Fibroblast of skin of right quadriceps (primary cell): ENCODE measurements around the gene LPAR2.
"Not testable (repeated sequence)": the region's sequence is repeated elsewhere in the genome, so short reads cannot be mapped to it uniquely, and the experiment has no call there.

Experiments used
- DNase-seq: peaks from one replicate; pipeline ENCODE4 v3.0.0-alpha.2; 2013

Gene LPAR2

GRCh38 chr19:19627621-19628500, at the start of gene LPAR2:
Gene LPAR2 (minus strand): TSS chr19:19628220. CDS start chr19:19627275, 945 bp downstream.
- DNase-seq, result no peak

- no peak for DNase-seq
Measured at GRCh38 chr19:19677579-19677978, 49.6 kb upstream of the LPAR2 start.

- no peak for DNase-seq
Measured at GRCh38 chr19:19674315-19674714, 46.3 kb upstream of the LPAR2 start.

- no peak for DNase-seq
Measured at GRCh38 chr19:19672816-19673215, 44.8 kb upstream of the LPAR2 start.

GRCh38 chr19:19670070-19670551, 42.1 kb upstream of the LPAR2 start:
- DNase-seq, result no peak

GRCh38 chr19:19668230-19669012, 40.4 kb upstream of the LPAR2 start, which contains the start of gene ZNF101:
Gene ZNF101 (plus strand): TSS chr19:19668839. CDS start chr19:19668964, 125 bp downstream.
- peak; percentile 87 for DNase-seq

- DNase-seq, result not testable (repeated sequence)
Measured at GRCh38 chr19:19665420-19665948, 37.5 kb upstream of the LPAR2 start.

- peak; percentile 97 for DNase-seq
Measured at GRCh38 chr19:19663256-19664120, 35.5 kb upstream of the LPAR2 start, which contains the start of gene ATP13A1. Gene ATP13A1 (minus strand): TSS chr19:19663676. CDS start chr19:19663666, 10 bp downstream.

GRCh38 chr19:19662871-19663255, 34.8 kb upstream of the LPAR2 start:
- no peak for DNase-seq

GRCh38 chr19:19662344-19662743, 34.3 kb upstream of the LPAR2 start:
- no peak for DNase-seq

GRCh38 chr19:19661675-19662251, 33.7 kb upstream of the LPAR2 start:
- DNase-seq, result no peak

GRCh38 chr19:19661141-19661674, 33.2 kb upstream of the LPAR2 start:
- no peak for DNase-seq

GRCh38 chr19:19659646-19660245, 31.7 kb upstream of the LPAR2 start:
- no peak for DNase-seq

GRCh38 chr19:19657397-19657783, 29.4 kb upstream of the LPAR2 start:
- DNase-seq, result no peak

GRCh38 chr19:19656451-19657396, 28.7 kb upstream of the LPAR2 start:
- no peak for DNase-seq

- no peak for DNase-seq
Measured at GRCh38 chr19:19655641-19656343, 27.8 kb upstream of the LPAR2 start.

GRCh38 chr19:19655051-19655594, 27.1 kb upstream of the LPAR2 start:
- no peak for DNase-seq

GRCh38 chr19:19654441-19654840, 26.4 kb upstream of the LPAR2 start:
- DNase-seq, result no peak

GRCh38 chr19:19653597-19654147, 25.7 kb upstream of the LPAR2 start:
- no peak for DNase-seq
